OCI-LY1 (cell line): Measurements from ENCODE around the gene KLHDC7B.

Experiments
- H2AFZ ChIP-seq: fragments of 200-600 bp; sonication (generic), shearing (Covaris generic); 2 replicates; pipeline ENCODE4 v1.6.0; 2014; ENCODE audit warnings: antibody characterized with exemption, mild to moderate bottlenecking, low read length
- H3F3A ChIP-seq: fragments of 200-600 bp; sonication (generic), shearing (Covaris generic); 2 replicates; pipeline ENCODE4 v1.6.0; 2014; ENCODE audit warnings: mild to moderate bottlenecking, antibody characterized with exemption, low read length, moderate library complexity; ENCODE audit not compliant: insufficient read depth
- H3K27ac ChIP-seq: fragments of 200-600 bp; sonication (generic); 2 replicates; pipeline ENCODE4 v1.5.1; 2014; ENCODE audit warnings: low read length, mixed run types, mild to moderate bottlenecking, low read depth; ENCODE audit not compliant: poor library complexity, severe bottlenecking
- H3K27me3 ChIP-seq: fragments of 200-600 bp; sonication (generic); 2 replicates; pipeline ENCODE4 v1.6.0; 2014; ENCODE audit warnings: antibody characterized with exemption, mild to moderate bottlenecking, low read length, moderate library complexity; ENCODE audit not compliant: insufficient read depth
- H3K36me3 ChIP-seq: fragments of 200-600 bp; sonication (generic); 2 replicates; pipeline ENCODE4 v1.6.1; 2014; ENCODE audit warnings: mild to moderate bottlenecking, antibody characterized with exemption, low read length, moderate library complexity, mixed read lengths; ENCODE audit not compliant: insufficient read depth
- H3K4me1 ChIP-seq: fragments of 200-600 bp; sonication (generic); 2 replicates; pipeline ENCODE4 v1.5.1; 2014; ENCODE audit warnings: mild to moderate bottlenecking, low read length, moderate library complexity; ENCODE audit not compliant: insufficient read depth, severe bottlenecking
- H3K4me2 ChIP-seq: fragments of 200-600 bp; sonication (generic), shearing (Covaris generic); 2 replicates; pipeline ENCODE4 v1.6.1; 2014; ENCODE audit warnings: low read length
- H3K4me3 ChIP-seq: fragments of 200-600 bp; sonication (generic); 2 replicates; pipeline ENCODE4 v1.5.1; 2014; ENCODE audit warnings: low read length, low read depth, mild to moderate bottlenecking, mixed read lengths; ENCODE audit not compliant: poor library complexity, severe bottlenecking
- H3K79me2 ChIP-seq: fragments of 200-600 bp; shearing (Covaris generic); 2 replicates; pipeline ENCODE4 v1.6.1; 2016; ENCODE audit warnings: mixed run types, low read length, mixed read lengths; ENCODE audit not compliant: insufficient read depth
- H3K9ac ChIP-seq: fragments of 200-600 bp; sonication (generic), shearing (Covaris generic); 2 replicates; pipeline ENCODE4 v1.6.1; 2014; ENCODE audit warnings: mild to moderate bottlenecking, low read length, mixed read lengths
- H3K9me2 ChIP-seq: fragments of 200-600 bp; sonication (generic), shearing (Covaris generic); 2 replicates; pipeline ENCODE4 v1.6.1; 2014; ENCODE audit warnings: low read depth, mild to moderate bottlenecking, low read length, mixed read lengths
- H3K9me3 ChIP-seq: fragments of 200-600 bp; shearing (Covaris generic); 2 replicates; pipeline ENCODE4 v1.6.1; 2014; ENCODE audit warnings: low read length, mixed read lengths
- H4K20me1 ChIP-seq: fragments of 200-600 bp; sonication (generic), shearing (Covaris generic); 2 replicates; pipeline ENCODE4 v1.6.0; 2016; ENCODE audit warnings: mild to moderate bottlenecking, low read length; ENCODE audit not compliant: insufficient read depth
- EZH2 ChIP-seq: fragments of 200-600 bp; sonication (generic), shearing (Covaris generic); IDR thresholded peaks from 2 replicates; pipeline ENCODE4 v1.8.0; 2017; ENCODE audit warnings: borderline replicate concordance, mixed run types, mild to moderate bottlenecking, antibody characterized with exemption, low read length, moderate library complexity, mixed read lengths
- TF ChIP-seq, protein P1 (sequence below): fragments of 200-600 bp; sonication (generic), shearing (Covaris generic); IDR thresholded peaks from 2 replicates; pipeline ENCODE4 v1.5.1; 2017; ENCODE audit warnings: mild to moderate bottlenecking, antibody characterized with exemption, low read length, moderate library complexity, mixed read lengths

The KLHDC7B gene

DNA sequence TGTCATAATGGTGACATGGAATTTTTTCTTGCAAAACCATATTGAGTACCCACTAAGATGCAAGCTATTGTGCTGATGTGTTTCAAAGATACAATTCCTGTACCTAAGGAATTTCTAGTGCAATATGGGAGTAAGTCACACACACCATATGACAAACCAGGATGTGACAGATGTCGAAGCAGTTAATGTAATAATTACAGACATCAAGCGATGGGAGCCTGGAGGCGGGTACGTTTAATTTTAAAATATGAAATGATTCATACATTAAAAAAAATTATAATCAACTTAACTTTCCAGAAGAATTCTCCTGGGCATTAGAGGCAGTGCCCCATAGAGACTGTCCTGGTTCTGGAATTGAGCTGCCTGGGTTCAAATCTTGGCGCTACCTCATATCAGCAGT lies 11.0 kb downstream of the KLHDC7B start:
- TF ChIP-seq EZH2 = no peak
- TF ChIP-seq, protein P1, sequence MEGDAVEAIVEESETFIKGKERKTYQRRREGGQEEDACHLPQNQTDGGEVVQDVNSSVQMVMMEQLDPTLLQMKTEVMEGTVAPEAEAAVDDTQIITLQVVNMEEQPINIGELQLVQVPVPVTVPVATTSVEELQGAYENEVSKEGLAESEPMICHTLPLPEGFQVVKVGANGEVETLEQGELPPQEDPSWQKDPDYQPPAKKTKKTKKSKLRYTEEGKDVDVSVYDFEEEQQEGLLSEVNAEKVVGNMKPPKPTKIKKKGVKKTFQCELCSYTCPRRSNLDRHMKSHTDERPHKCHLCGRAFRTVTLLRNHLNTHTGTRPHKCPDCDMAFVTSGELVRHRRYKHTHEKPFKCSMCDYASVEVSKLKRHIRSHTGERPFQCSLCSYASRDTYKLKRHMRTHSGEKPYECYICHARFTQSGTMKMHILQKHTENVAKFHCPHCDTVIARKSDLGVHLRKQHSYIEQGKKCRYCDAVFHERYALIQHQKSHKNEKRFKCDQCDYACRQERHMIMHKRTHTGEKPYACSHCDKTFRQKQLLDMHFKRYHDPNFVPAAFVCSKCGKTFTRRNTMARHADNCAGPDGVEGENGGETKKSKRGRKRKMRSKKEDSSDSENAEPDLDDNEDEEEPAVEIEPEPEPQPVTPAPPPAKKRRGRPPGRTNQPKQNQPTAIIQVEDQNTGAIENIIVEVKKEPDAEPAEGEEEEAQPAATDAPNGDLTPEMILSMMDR = no peak
- Histone ChIP-seq H3K4me3 (no peak overlapping the region), H2AFZ (no peak overlapping the region), H3K27ac (no peak overlapping the region), H3K4me2 (no peak overlapping the region), H3K79me2 (no peaks in the 10 kb centered on the region), H3K4me1 (no peaks in the 10 kb centered on the region), H3K27me3 (peaks cover 5% of the 10 kb centered on the region; the same call in 1 of the 2 replicates), H3F3A (no peaks in the 10 kb centered on the region), H4K20me1 (no peaks in the 10 kb centered on the region), H3K36me3 (no peaks in the 10 kb centered on the region; the same call in 1 of the 2 replicates), H3K9ac (no peak overlapping the region), H3K9me2 (no peaks in the 10 kb centered on the region), H3K9me3 (no peaks in the 10 kb centered on the region)

GRCh38 chr22:50560034-50560433 lies 14.3 kb downstream of the KLHDC7B start:
- no peak overlapping the region for H3K4me2 ChIP-seq
- H3K27me3 ChIP-seq = peaks cover 5% of the 10 kb centered on the region; the same call in 1 of the 2 replicates
- H3K9me3 ChIP-seq = no peaks in the 10 kb centered on the region
- H3K4me3 ChIP-seq = no peak overlapping the region
- no peaks in the 10 kb centered on the region for H3K79me2 ChIP-seq
- TF ChIP-seq, protein P1 = no peak
- TF ChIP-seq EZH2 = no peak
- no peak overlapping the region for H3K27ac ChIP-seq
- no peak overlapping the region for H2AFZ ChIP-seq
- no peak overlapping the region for H3K9ac ChIP-seq
- peaks cover 7% of the 10 kb centered on the region for H3K4me1 ChIP-seq
- H3K36me3 ChIP-seq = no peaks in the 10 kb centered on the region
- H3K9me2 ChIP-seq = no peaks in the 10 kb centered on the region
- H3F3A ChIP-seq = no peaks in the 10 kb centered on the region
- no peaks in the 10 kb centered on the region for H4K20me1 ChIP-seq

GRCh38 chr22:50561401-50562358 lies 16.0 kb downstream of the KLHDC7B start:
- Histone ChIP-seq H3F3A (no peaks in the 10 kb centered on the region), H3K4me3 (no peak overlapping the region), H3K4me2 (no peak overlapping the region), H3K9me2 (no peaks in the 10 kb centered on the region), H3K27me3 (peaks cover 5% of the 10 kb centered on the region; the same call in 1 of the 2 replicates), H3K27ac (no peak overlapping the region), H3K9me3 (no peaks in the 10 kb centered on the region), H3K9ac (no peak overlapping the region), H3K79me2 (no peaks in the 10 kb centered on the region), H4K20me1 (no peaks in the 10 kb centered on the region), H2AFZ (no peak overlapping the region), H3K4me1 (peaks cover 7% of the 10 kb centered on the region), H3K36me3 (no peaks in the 10 kb centered on the region)
- no peak for TF ChIP-seq EZH2
- TF ChIP-seq, protein P1 = no peak
